Measurements from ENCODE around the gene CDH4. TPM values are rescaled to one million over a fixed set of nuclear protein-coding genes. Genes with fewer than 3 reads are reported as not detected.

The CDH4 gene
- total RNA-seq, 1 donor from 2014 or later: 3.2 TPM

DNA sequence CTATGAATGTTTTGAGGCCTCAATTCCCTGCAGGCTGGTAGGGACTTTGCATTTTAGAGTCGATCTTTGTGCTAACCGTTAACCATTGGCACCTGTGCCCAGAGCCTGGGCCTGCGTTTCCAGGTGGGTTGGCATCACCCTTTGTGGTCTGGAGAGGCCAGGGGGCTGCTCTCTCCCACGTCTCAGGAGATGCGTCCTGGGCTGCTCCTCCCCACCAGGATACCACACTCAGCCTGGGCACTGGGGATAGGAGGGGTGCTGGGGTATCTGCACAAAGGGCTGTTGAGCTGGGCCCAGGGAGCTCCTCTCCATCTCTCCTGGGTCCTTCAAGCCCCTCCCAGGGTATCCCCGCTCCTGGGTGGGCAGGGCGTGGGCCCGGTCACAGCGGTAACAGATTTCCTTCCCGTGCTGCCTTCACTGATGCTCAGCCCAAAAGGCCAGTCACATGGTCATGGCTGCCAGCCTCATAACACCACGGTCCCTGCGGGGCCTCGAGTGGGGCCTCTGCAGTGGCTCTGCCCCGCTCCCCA lies 547.4 kb downstream of the CDH4 start:
- Histone ChIP-seq H3K4me3 (ENCODE audit: insufficient read depth, low read depth, low read length) (no peak overlapping the region), H3K9ac (ENCODE audit: low read length) (no peak overlapping the region), H4K20me1 (ENCODE audit: insufficient read depth, low read length) (no peaks in the 10 kb centered on the region), H3K4me1 (ENCODE audit: insufficient read depth, low read length) (no peaks in the 10 kb centered on the region), H2AFZ (ENCODE audit: low read depth, low read length) (no peak overlapping the region), H3K36me3 (ENCODE audit: insufficient read depth, low read length) (no peaks in the 10 kb centered on the region), H3K27me3 (ENCODE audit: insufficient read depth, low read length) (peaks cover 2% of the 10 kb centered on the region), H3K4me2 (ENCODE audit: low read length) (no peak overlapping the region), H3K9me3 (ENCODE audit: insufficient read depth, low read depth, low read length) (no peaks in the 10 kb centered on the region), H3K27ac (ENCODE audit: low read depth, low read length) (no peak overlapping the region), H3K79me2 (ENCODE audit: insufficient read depth, low read length) (no peaks in the 10 kb centered on the region)
- DNase-seq (ENCODE audit: low read depth) (no peak), FAIRE-seq (no peak)
- Mint-ChIP-seq H3K36me3 (ENCODE audit: low read depth, unreplicated experiment) (no peaks in the 10 kb centered on the region), H3K9me3 (ENCODE audit: unreplicated experiment) (no peaks in the 10 kb centered on the region), H3K27me3 (ENCODE audit: low read depth, unreplicated experiment) (peaks cover 44% of the 10 kb centered on the region), H3K27ac (ENCODE audit: unreplicated experiment) (no peak overlapping the region), H3K4me3 (ENCODE audit: unreplicated experiment) (no peak overlapping the region), H3K4me1 (ENCODE audit: low read depth, unreplicated experiment) (no peaks in the 10 kb centered on the region)
- TF ChIP-seq, protein P1, sequence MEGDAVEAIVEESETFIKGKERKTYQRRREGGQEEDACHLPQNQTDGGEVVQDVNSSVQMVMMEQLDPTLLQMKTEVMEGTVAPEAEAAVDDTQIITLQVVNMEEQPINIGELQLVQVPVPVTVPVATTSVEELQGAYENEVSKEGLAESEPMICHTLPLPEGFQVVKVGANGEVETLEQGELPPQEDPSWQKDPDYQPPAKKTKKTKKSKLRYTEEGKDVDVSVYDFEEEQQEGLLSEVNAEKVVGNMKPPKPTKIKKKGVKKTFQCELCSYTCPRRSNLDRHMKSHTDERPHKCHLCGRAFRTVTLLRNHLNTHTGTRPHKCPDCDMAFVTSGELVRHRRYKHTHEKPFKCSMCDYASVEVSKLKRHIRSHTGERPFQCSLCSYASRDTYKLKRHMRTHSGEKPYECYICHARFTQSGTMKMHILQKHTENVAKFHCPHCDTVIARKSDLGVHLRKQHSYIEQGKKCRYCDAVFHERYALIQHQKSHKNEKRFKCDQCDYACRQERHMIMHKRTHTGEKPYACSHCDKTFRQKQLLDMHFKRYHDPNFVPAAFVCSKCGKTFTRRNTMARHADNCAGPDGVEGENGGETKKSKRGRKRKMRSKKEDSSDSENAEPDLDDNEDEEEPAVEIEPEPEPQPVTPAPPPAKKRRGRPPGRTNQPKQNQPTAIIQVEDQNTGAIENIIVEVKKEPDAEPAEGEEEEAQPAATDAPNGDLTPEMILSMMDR (IDR thresholded peaks at IDR 0.05; ENCODE audit: insufficient read depth, low read depth, low read length): no peak
- TF ChIP-seq EZH2 (IDR thresholded peaks at IDR 0.05; ENCODE audit: insufficient read depth, low read length): no peak

DNA sequence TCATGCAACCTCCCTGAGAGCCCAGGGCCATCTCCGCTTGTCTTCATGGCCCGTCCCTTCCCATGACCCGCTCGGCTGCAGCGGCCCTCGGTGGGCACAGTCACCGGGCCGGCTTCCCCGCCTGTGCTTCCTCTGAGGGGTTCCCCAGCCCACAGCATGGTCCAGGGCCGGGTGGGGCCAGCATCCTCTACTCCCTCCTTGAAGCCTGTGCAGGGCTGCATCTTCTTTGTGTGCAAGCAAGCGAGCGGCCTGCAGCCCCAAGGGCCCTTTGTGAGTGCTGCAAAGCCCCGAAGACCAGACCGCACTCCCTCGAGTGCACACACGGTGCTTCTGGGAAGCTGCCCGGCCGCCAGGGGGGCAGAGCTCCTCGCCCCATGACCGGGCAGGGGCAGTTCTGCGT lies 547.9 kb downstream of the CDH4 start:
- no peaks in the 10 kb centered on the region for H3K4me1 ChIP-seq (ENCODE audit: insufficient read depth, low read length)
- H3K4me2 ChIP-seq (ENCODE audit: low read length): no peak overlapping the region
- no peaks in the 10 kb centered on the region for H3K36me3 ChIP-seq (ENCODE audit: insufficient read depth, low read length)
- H3K27ac ChIP-seq (ENCODE audit: low read depth, low read length): no peak overlapping the region
- H3K4me3 Mint-ChIP-seq (ENCODE audit: unreplicated experiment): no peak overlapping the region
- peaks cover 2% of the 10 kb centered on the region for H3K27me3 ChIP-seq (ENCODE audit: insufficient read depth, low read length)
- no peak overlapping the region for H3K9ac ChIP-seq (ENCODE audit: low read length)
- FAIRE-seq (no peak), DNase-seq (ENCODE audit: low read depth) (no peak)
- H3K4me1 Mint-ChIP-seq (ENCODE audit: low read depth, unreplicated experiment): peaks cover 1% of the 10 kb centered on the region
- peaks cover 45% of the 10 kb centered on the region for H3K27me3 Mint-ChIP-seq (ENCODE audit: low read depth, unreplicated experiment)
- no peaks in the 10 kb centered on the region for H3K9me3 ChIP-seq (ENCODE audit: insufficient read depth, low read depth, low read length)
- H3K36me3 Mint-ChIP-seq (ENCODE audit: low read depth, unreplicated experiment): no peaks in the 10 kb centered on the region
- H4K20me1 ChIP-seq (ENCODE audit: insufficient read depth, low read length): no peaks in the 10 kb centered on the region
- no peaks in the 10 kb centered on the region for H3K79me2 ChIP-seq (ENCODE audit: insufficient read depth, low read length)
- H3K9me3 Mint-ChIP-seq (ENCODE audit: unreplicated experiment): no peaks in the 10 kb centered on the region
- H3K4me3 ChIP-seq (ENCODE audit: insufficient read depth, low read depth, low read length): no peak overlapping the region
- TF ChIP-seq, protein P1 (IDR thresholded peaks at IDR 0.05; ENCODE audit: insufficient read depth, low read depth, low read length): no peak
- no peak for TF ChIP-seq EZH2 (IDR thresholded peaks at IDR 0.05; ENCODE audit: insufficient read depth, low read length)
- H3K27ac Mint-ChIP-seq (ENCODE audit: unreplicated experiment): no peak overlapping the region
- no peak overlapping the region for H2AFZ ChIP-seq (ENCODE audit: low read depth, low read length)

DNA sequence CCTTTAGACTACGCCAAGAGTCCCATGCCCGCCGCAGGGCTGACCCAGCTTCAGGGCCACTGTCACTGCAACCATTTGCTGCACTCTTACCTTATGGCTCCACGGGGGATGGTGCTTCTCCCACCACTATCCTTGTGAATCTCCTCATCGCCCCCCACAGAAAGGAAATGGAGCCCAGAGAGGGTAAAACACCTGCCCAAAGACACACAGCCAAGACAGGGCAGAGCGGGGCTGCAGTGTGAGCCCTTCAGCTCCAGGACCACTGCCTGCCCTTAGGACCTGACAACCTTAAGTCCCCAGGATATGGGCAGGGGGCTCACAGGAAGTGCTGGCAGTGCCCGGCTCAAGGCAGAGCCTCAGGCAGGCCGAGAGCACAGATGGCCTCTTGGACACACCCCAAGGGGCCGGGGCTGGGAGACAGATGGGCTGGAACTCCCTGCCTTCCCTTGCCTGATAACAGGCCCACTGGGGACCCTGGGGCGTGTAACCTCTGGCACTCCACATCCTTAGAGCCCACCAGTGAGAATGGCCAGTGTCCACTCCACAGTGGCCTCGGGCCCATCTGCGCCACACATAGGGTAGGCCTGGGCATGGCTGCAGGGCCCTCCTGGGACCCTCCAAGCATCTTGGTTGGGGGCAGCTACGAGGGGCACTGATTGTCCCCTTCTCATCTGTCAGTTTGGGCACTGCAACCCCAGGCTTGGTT lies 548.5 kb downstream of the CDH4 start:
- FAIRE-seq: no peak
- Histone ChIP-seq H3K27ac (ENCODE audit: low read depth, low read length) (no peak overlapping the region), H3K4me2 (ENCODE audit: low read length) (no peak overlapping the region), H3K4me3 (ENCODE audit: insufficient read depth, low read depth, low read length) (no peak overlapping the region), H3K79me2 (ENCODE audit: insufficient read depth, low read length) (no peaks in the 10 kb centered on the region), H3K27me3 (ENCODE audit: insufficient read depth, low read length) (peaks cover 2% of the 10 kb centered on the region), H3K4me1 (ENCODE audit: insufficient read depth, low read length) (no peaks in the 10 kb centered on the region), H4K20me1 (ENCODE audit: insufficient read depth, low read length) (no peaks in the 10 kb centered on the region), H3K36me3 (ENCODE audit: insufficient read depth, low read length) (no peaks in the 10 kb centered on the region), H2AFZ (ENCODE audit: low read depth, low read length) (no peak overlapping the region), H3K9ac (ENCODE audit: low read length) (no peak overlapping the region), H3K9me3 (ENCODE audit: insufficient read depth, low read depth, low read length) (no peaks in the 10 kb centered on the region)
- peaks cover 48% of the 10 kb centered on the region for H3K27me3 Mint-ChIP-seq (ENCODE audit: low read depth, unreplicated experiment)
- H3K4me1 Mint-ChIP-seq (ENCODE audit: low read depth, unreplicated experiment): peaks cover 1% of the 10 kb centered on the region
- H3K9me3 Mint-ChIP-seq (ENCODE audit: unreplicated experiment): no peaks in the 10 kb centered on the region
- no peaks in the 10 kb centered on the region for H3K36me3 Mint-ChIP-seq (ENCODE audit: low read depth, unreplicated experiment)
- no peak overlapping the region for H3K4me3 Mint-ChIP-seq (ENCODE audit: unreplicated experiment)
- DNase-seq (ENCODE audit: low read depth): no peak
- TF ChIP-seq, protein P1 (IDR thresholded peaks at IDR 0.05; ENCODE audit: insufficient read depth, low read depth, low read length): no peak
- no peak for TF ChIP-seq EZH2 (IDR thresholded peaks at IDR 0.05; ENCODE audit: insufficient read depth, low read length)
- no peak overlapping the region for H3K27ac Mint-ChIP-seq (ENCODE audit: unreplicated experiment)

Measured in astrocyte (in vitro differentiated cells and primary cell).